ENCODE data around the gene ERBIN.
"Not testable (repeated sequence)": the region's sequence is repeated elsewhere in the genome, so short reads cannot be mapped to it uniquely, and the experiment has no call there.

Gene ERBIN, protein sequence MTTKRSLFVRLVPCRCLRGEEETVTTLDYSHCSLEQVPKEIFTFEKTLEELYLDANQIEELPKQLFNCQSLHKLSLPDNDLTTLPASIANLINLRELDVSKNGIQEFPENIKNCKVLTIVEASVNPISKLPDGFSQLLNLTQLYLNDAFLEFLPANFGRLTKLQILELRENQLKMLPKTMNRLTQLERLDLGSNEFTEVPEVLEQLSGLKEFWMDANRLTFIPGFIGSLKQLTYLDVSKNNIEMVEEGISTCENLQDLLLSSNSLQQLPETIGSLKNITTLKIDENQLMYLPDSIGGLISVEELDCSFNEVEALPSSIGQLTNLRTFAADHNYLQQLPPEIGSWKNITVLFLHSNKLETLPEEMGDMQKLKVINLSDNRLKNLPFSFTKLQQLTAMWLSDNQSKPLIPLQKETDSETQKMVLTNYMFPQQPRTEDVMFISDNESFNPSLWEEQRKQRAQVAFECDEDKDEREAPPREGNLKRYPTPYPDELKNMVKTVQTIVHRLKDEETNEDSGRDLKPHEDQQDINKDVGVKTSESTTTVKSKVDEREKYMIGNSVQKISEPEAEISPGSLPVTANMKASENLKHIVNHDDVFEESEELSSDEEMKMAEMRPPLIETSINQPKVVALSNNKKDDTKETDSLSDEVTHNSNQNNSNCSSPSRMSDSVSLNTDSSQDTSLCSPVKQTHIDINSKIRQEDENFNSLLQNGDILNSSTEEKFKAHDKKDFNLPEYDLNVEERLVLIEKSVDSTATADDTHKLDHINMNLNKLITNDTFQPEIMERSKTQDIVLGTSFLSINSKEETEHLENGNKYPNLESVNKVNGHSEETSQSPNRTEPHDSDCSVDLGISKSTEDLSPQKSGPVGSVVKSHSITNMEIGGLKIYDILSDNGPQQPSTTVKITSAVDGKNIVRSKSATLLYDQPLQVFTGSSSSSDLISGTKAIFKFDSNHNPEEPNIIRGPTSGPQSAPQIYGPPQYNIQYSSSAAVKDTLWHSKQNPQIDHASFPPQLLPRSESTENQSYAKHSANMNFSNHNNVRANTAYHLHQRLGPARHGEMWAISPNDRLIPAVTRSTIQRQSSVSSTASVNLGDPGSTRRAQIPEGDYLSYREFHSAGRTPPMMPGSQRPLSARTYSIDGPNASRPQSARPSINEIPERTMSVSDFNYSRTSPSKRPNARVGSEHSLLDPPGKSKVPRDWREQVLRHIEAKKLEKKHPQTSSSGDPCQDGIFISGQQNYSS (N-terminal part only)

GRCh38 chr5:65926276-65926783 lies at the start of gene ERBIN:
Gene ERBIN, plus strand, starts transcription at chr5:65926575. Its CDS starts 66,144 bp downstream, at chr5:65992719.
- peak in 1 of 2 experiments; percentile 33 for DNase-seq

- no peak for DNase-seq
Measured at GRCh38 chr5:65876970-65877369, 49.4 kb upstream of the ERBIN start.

DNA sequence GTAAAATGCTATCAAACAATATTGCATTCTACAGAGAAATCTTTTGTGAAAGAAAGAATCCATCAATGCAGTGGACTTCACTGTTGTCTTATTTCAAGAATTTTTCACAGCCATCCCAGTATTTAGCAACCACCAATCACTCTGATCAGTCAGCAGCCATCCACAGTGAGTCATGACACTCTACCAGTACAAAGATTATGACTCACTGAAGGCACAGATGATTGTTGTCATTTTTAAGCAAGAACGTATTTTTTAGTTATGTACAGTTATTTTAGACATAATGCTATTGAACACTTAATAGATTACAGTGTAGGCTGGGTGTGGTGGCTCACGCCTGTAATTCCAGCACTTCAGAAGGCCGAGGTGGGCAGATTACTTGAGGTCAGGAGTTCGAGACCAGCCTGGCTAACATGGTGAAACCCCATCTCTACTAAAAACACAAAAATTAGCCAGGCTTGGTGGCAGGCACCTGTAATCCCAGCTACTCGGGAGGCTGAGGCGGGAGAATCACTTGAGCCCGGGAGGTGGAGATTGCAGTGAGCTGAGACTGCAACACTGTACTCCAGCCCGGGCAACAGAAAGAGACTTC lies 46.6 kb upstream of the ERBIN start:
- not testable (repeated sequence) for DNase-seq

DNA sequence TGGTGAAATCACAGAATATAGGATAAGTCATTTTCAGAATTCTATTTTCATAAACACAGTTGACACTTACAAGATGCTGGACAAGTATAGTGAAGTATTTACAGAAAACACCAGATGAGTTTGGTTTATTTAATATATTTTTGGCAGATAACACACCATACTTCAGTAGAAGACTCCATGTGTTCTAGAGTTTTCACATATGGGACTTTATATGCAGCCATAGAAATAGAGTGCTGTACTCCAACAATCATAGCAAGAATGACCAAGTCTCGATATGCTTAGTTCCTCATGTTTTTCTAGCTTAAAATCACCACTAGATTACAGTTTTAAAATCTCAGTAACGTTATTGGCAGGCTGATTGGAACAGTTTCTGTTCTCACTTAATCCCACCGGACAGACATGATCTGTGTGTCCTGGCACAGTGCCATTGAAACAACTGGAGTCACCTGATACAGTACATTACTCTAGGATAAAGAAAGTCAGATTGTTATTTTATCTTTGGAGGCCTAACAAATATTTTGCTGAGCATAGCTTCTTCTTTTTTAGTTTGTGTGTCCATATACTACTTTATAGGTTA lies 45.8 kb upstream of the ERBIN start:
- no peak for DNase-seq

DNA sequence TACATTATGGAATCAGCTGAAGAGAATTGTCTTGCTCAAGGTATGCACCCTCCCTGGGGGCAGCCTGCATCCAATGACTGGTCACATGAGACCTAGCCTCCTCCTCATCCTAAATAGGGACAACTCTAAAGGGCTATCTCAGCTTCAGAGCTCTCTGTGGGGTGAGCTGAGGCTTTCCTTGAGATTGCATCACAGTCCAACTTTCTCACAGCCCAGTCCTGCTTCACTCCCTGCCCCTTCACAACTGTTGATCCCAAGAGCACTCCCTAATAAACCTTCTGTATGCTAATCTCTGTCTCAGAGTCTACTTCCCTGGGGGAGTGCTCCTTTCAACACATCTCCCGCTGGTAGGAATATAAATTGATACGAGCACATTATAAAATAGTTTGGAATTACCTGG lies 44.1 kb upstream of the ERBIN start:
- no peak for DNase-seq

DNA sequence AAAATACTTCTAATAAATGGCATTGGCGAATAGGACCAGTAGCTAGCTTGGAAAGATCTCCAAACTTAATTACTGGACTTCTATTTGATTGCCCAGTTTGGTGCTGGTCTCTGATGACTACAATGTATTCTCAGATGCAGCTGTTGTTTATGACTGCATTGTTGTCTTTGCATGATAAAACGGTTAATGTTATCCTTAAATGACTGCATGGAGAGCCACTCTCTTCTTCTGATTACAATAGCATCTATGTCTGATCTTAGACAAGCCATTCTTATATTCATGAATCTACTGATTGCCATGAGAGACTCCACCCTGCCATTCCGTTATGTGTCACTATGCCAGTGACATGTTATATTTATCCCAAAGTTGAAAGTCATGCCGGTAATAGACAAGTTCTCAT lies 42.9 kb upstream of the ERBIN start:
- DNase-seq, result no peak

DNA sequence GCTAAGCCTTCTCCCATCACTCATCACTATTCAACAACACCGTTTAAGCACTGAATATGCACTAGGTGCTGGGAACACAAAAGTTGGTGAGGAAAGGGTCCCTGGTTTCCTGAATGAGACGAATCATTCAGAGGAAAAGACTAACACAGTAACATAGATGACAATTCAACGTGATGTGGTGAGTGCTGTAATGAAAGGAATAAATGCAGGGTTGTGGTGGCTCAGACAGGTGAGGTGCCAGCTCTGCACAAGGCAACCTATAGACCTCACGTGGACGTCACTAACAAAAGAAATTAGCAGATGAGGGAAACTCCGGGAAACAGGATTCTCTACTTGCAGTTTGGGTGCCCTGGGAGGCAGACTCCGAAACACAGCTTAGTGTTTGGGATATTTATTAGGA lies 40.0 kb upstream of the ERBIN start:
- no peak for DNase-seq

GRCh38 chr5:65892024-65892423 lies 34.4 kb upstream of the ERBIN start:
- not testable (repeated sequence) for DNase-seq

DNA sequence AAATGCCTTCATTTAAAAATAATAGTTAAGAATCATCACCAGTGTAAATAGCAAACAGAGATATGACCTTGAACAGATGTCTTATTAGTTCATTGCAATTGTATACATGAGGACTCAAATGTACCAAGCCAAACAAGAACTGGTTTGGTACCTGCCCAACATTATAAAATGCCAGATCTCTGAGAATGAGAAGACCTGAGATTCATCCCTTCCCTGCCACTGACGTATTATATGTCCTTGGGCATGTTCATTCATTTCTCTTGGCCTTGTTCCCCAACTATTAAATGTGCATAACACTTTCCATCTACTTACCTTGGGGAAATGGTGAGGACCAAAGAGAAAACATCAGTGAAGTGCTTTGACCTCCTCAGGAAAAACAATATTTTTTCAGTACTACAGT lies 33.6 kb upstream of the ERBIN start:
- no peak for DNase-seq

DNA sequence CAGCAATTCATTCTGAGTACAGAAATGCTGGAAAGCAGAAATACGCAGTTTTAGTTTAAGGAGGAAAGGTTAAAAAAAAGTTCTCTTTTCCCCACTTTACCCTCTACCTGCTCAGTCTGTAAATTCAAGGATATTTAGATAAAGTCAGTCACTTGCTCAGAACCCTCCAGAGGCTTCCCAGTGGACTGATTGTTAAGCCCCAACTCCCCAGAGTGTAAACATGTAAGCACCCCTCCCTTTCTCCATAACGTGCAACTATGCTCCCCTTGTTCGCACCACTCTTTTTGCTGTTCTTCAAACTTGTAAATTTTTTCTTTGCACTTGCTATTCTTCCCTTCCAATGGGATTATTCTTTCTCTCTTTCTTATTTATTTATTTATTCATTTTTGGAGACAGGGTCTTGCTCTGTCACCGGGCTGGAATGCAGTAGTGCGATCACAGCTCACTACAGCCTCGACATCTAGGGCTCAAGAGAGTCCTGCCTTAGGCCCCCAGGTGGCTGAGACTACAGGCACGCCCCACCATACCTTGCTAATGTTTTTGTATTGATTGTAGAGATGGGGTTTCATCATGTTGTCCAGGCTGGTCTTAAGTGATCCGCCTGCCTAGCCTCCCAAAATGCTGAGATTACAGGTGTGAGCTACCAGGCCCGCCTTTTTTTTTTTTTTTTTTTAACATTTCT lies 32.5 kb upstream of the ERBIN start:
- no peak for DNase-seq

DNA sequence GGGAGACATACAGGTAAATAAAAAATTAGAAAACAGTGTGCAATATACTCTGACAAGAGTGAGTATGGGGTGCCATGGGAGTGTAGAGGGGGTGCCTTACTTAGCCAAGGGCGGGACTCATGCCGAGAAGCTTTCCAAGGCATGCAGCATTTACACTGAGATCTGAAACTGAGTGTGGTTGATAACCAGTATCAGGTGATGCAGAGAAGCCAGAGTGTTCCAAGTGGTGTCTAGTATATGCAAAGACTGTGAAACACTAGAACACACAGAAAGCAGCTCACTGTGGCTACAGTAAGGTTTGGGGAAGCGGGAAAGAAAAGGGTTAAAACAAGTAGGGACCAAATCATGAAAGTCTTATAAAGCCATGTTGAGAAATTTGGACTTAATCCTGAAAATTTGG lies 30.5 kb upstream of the ERBIN start:
- no peak for DNase-seq

- DNase-seq, result no peak
Measured at GRCh38 chr5:65900746-65901145, 25.6 kb upstream of the ERBIN start.

DNA sequence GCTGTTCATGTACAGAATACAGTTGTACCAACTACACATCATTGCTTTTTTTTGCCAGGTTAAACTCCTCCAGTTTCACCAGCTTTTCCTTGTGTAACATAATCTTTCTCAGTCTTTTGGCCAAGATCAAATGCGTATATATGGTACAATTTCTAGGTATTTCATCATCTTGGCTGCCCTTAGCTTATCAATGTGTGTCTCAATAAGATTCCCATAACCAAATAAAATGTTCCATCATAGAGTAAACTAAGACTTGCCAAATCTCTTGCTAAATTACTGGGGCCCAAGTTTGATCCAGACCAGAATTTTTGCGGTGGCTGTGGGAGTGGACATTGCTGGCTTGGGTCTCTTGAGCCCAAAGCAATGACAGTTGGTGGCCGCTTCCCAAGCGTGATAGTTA lies 24.3 kb upstream of the ERBIN start:
- no peak for DNase-seq

DNA sequence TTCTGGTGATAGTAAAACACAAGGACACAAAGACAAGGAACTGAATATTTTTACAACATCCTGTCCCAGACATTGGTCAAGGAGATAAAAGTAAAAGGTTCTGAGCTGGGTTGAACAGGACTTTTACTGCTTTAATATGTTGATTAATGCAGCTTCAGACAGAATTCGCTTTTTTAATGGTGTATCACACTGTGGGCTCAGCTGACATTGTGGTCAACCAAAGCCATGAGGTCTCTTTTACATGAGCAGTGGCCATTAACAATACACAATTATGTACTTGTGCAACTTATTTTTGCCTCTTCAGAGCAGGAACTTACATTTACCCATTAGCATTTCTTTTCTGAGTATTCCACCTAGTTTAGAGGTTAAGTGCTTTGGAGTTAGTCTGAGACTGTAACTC lies 22.8 kb upstream of the ERBIN start:
- DNase-seq, result no peak

GRCh38 chr5:65906256-65906655 lies 20.1 kb upstream of the ERBIN start:
- DNase-seq, result no peak

GRCh38 chr5:65907135-65907534 lies 19.2 kb upstream of the ERBIN start:
- no peak for DNase-seq

DNA sequence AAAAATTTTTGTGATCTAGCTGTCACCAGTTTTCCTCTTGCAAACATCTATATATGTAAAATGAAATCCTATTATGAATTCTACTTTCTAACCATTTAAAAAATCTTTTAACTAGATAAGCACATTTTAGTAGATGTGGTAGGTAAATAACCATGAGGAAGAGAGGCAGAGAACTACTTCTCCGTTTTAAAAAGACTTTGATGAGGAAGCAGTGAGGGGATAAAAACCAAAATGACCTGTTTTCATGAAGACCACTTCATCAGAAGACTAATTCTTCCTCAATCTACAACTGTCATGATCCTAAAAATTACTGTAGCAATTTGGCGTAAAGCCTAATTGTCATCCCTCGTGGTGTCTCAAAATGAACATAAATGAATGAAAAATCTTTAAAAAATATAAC lies 15.7 kb upstream of the ERBIN start:
- DNase-seq, result no peak

- DNase-seq, result no peak
Measured at GRCh38 chr5:65912311-65912710, 14.1 kb upstream of the ERBIN start.

- DNase-seq, result no peak
Measured at GRCh38 chr5:65913519-65913918, 12.9 kb upstream of the ERBIN start.

DNA sequence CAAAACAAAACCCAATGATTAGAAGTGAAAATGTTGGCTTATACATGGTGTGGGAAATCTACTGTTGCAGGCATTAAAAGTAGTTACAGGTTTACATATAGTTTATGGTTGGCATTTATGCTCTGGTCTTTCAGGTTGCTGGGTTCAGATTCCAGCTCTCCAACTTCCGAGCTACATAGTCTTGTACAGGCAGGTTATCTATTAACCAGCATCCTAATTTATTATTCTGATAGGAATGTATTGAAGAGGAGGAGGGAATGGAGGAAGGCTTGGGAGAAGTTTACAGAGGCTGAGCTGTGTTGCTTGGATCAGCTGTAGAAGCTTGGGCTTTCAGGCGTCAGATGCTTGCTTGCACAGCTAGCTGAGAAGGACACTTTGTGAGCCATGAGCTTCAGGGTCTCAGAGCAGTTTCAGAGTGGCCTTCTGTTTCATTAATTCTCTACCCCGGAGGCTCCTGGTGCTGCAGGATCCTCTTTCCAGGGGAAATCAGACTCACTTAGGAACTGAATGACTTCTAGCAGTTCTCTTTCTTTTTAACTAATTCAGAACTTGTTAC lies 11.7 kb upstream of the ERBIN start:
- no peak for DNase-seq

GRCh38 chr5:65915661-65916060 lies 10.7 kb upstream of the ERBIN start:
- not testable (repeated sequence) for DNase-seq

Data from NCI-H187 (cell line).